T follicular helper cell (primary cell): Measurements from ENCODE around the gene NDUFS5.
"Not testable (repeated sequence)": the region's sequence is repeated elsewhere in the genome, so short reads cannot be mapped to it uniquely, and the experiment has no call there.

Experiments used
- DNase-seq: peaks from one replicate; pipeline ENCODE4 v3.0.0-alpha.2; 2020; ENCODE audit warnings: low read depth

The NDUFS5 gene

DNA sequence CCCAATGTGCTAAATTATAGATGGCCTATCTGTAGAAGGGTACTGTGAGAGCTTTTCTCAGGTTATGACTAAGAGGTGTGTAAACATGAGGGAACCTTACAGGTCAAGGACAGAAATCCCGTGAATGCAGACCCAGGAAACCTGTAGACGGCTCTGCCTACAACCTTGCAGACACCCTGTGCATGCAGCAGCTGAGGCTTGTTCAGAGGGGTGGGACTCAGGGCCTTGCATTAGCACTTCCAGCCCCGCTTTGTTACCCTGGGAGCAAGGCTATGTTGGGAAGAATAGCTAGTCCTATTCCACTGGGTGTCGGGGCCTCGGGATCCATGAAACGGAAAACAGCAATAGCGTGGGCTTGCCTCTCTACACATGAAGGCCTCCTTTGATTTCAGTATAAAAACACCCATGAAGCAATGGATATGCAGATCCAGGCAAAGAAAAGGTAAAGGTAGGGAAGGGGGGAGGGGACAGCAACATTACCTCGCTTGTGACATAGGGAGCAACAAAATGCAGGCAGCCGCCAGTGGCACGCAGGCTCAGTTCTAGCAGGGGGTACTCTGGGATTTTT lies 9.5 kb upstream of the NDUFS5 start:
- DNase-seq, result no peak

DNA sequence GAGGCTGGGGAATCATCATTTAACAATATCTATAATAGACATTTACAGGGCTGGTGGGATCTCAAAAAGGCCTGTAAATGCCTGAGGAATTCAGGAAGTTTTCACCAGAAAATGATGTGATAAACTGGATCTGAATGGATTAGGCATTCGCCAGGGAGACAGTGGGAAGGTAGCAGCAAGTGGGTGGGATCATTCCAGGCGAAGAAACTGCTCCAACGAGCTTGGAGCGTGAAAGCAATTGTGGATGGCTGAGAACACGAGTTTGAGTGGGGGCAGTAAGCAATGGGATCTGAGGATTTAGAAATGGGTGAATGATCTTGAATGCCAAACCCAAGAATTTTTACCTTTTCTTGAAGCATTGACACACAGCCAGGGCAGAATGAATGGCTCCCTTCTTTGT lies 8.9 kb upstream of the NDUFS5 start:
- no peak for DNase-seq

DNA sequence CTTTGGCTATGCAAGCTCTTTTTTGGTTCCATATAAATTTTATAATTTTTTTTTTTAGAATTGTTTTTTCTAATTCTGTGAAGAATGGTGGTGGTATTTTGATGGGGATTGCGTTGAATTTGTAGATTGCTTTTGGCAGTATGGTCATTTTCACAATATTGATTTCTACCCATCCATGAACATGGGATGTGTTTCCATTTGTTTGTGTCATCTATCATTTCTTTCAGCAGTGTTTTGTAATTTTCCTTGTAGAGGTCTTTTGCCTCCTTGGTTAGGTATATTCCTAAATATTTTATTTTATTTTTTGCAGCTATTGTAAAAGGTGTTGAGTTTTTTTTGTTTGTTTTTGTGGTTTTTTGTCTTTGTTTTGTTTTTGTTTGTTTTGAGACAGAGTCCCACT lies 5.7 kb upstream of the NDUFS5 start:
- not testable (repeated sequence) for DNase-seq

GRCh38 chr1:39021426-39021825 lies 4.7 kb upstream of the NDUFS5 start:
- DNase-seq, result no peak

- no peak for DNase-seq
Measured at GRCh38 chr1:39023140-39023539, 3.0 kb upstream of the NDUFS5 start.

- DNase-seq, result no peak
Measured at GRCh38 chr1:39026866-39027507, 837 bp downstream of the NDUFS5 start.

DNA sequence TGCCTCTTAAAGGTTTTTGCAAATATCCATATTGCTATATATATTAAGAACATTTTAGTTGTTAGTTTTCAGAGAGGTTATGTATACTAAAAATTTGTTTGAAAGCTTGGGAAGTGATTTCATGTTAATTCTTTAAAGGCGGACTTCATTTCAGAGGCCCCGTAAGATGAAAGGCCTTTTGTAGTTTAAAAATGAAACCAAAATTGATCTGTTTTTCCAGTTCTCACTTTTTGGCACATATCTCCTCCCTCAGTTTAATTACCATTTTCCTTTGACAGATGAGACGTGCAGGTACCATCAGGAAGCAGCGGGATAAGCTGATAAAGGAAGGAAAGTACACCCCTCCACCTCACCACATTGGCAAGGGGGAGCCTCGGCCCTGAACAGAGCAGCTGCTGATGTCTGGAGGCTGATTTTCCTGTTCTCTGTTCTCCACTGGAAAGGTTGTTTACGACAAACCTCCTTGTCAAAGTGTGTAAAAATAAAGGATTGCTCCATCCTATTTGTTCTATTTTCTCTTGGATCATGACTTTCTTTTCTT lies 8.0 kb downstream of the NDUFS5 start:
- no peak for DNase-seq

- DNase-seq, result no peak
Measured at GRCh38 chr1:39036678-39037077, 10.5 kb downstream of the NDUFS5 start.

GRCh38 chr1:39043513-39043912 lies 17.4 kb downstream of the NDUFS5 start:
- no peak for DNase-seq

GRCh38 chr1:39044762-39045161 lies 18.6 kb downstream of the NDUFS5 start:
- no peak for DNase-seq

- no peak for DNase-seq
Measured at GRCh38 chr1:39045231-39045630, 19.1 kb downstream of the NDUFS5 start.

DNA sequence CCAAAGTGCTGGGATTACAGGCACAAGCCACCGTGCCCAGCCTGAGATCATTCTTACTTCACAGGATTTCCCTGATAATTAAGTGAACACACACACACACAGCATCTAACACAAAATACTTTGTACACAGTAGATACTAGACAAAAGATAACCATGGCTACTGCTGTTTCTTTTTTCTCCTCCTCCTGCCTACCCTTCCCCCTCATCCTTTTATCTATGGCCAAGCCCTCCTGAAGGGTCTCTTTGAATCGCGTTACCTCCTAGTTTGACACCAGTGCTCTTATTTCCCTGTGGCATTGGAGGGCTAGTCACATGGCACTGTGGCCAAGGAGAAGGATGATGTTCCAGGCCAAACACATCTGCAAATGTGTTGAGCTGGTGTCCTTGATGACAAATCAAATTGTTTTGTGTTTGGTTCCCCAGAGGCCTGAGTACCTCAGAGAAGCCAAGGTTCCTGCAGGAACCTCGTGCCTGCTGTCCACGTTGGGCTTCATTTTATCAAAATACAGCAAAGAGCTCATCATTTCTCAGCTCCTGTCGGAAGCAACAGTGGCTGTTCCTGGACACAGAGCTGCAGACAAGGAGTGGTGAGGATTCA lies 20.6 kb downstream of the NDUFS5 start:
- no peak for DNase-seq

DNA sequence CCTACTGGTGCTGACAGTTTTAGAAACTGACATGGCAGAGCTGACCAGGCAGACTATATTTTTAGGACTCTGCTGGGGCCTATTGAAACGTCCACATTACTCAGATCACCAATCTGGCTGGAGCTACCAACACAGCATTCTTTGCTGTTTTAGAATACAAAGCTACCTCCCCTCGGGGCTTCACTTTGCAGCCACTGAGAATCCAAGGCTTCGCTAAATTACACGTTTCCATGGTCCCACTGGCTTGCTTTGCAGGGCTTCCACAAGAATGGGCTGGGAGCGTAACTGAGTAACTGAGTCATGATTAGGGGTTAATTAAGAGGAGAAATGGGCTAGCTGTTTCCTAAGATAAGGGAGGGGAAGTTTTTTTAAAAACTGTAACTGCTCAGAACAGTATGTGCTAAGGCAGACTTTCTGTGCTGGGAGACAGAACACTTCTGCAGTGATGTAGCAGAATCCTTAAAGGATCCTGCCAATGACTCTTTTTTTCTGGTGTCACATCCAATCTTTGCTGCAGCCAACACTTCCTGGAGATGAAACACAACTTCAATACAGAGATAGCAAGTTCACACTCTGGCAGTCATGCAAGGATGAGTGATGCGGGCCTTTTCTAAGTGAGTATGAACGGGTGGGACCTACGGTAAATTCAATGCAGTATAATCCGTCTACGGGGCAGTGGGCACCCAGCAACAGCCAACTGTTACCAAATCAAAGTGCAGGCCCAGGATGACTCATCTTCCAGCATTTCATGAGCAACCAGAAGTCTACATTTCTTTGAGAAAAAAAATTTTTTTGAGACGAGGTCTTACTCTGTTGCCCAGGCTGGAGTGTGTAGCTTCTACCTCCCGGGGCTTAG lies 21.5 kb downstream of the NDUFS5 start:
- no peak for DNase-seq

DNA sequence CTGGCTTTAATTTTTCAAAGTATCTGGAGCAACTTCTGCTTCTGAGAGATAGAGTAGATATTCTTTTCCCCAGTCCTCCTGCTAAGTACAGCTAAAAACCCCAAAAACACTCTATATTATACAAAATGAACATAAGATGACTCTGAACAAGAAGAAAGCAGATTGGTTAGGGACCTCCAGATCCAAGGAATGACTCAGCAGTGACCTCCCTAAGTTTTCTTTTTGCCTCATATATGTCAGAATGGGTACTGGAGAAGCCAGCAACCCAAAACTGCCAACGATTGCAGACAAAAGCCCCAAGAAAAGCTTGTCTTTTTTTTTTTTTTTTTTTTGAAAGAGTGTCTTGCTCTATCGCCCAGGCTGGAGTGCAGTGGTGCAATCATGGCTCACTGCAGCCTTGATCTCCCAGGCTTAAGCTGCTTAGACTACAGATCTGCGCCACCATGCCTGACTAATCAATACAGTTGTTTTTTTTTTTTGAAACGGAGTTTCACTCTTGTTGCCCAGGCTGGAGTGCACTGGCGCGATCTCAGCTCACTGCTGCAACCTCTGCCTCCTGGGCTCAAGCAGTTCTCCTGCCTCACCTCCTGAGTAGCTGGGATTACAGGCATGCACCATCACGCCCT lies 22.7 kb downstream of the NDUFS5 start:
- DNase-seq, result no peak

DNA sequence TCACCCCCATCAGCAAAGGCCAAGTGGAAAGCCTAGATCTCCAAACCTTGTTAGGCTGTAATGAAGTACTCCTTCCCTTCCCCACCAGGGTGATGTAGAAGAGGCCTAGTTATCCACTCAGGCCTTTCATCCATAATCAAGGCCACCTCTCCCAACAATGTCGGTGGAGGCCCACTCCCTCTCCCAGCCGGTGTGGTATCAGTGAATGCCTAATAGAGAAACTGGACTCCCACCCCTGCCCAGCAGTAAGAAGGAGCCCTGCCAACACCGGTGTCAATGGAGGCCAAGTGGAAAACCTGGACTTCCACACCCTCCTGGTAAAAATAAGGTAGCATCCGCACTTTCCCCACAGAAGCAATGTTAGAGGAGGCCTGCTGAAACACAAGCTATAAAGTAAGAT lies 23.9 kb downstream of the NDUFS5 start:
- no peak for DNase-seq

DNA sequence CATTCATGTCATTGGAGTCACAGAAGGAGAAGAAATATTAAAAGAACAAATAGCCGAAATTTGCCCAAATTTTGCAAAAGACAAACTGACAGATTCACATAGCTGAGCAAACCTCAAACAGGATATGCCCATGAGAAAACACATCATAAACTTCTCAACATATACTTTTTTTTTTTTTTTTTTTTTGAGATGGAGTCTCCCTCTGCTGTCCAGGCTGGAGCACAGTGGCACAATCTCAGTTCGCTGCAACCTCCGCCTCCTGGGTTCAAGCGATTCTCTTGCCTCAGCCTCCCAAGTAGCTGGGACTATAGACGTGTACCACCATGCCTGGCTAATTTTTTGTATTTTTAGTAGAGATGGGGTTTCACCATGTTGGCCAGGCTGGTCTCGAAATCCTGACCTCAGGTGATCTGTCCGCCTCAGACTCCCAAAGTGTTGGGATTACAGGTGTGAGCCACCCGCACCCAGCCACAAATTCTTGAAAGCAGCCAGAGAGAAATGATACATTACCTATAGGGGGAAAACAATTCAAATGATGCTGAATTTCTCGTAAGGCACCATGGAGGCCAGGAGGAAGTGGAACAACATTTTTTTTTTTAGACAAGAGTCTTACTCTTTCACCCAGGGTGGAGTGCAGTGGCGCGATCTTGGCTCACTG lies 25.2 kb downstream of the NDUFS5 start:
- not testable (repeated sequence) for DNase-seq

GRCh38 chr1:39051956-39052355 lies 25.8 kb downstream of the NDUFS5 start:
- DNase-seq, result no peak

- not testable (repeated sequence) for DNase-seq
Measured at GRCh38 chr1:39055213-39055710, 29.1 kb downstream of the NDUFS5 start.

DNA sequence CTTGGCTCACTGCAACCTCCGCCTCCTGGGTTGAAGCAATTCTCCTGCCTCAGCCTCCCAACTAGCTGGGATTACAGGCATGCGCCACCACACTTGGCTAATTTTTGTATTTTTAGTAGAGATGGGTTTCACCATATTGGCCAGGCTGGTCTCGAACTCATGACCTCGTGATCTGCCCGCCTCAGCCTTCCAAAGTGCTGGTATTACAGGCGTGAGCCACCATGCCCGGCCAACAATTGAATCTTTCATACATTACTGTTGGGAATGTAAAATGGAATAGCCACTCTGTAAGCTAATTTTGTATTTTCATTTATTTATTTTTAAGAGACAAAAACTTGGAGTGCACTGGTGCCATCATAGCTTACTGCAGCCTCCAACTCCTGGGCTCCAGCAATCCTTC lies 35.4 kb downstream of the NDUFS5 start:
- not testable (repeated sequence) for DNase-seq

DNA sequence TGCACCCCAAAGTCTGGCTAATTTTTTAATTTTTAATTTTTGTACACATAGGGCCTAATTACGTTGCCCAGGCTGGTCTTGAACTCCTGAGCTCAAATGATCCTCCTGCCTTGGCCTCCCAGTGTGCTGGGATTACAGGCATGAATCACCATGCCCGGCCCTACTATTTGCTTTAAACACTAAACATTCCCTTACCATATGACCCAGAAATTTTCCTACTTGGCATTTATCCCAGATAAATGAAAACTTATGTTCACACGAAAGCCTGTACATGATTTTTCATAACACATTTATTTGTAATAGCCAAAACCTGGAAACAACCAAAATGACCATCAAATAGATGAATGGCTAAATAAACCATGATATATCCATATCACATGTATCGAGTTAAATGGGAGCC lies 35.8 kb downstream of the NDUFS5 start:
- DNase-seq, result no peak

- no peak for DNase-seq
Measured at GRCh38 chr1:39063191-39063590, 37.0 kb downstream of the NDUFS5 start.
